DOHH2 (cell line): ENCODE results near the gene SLFNL1.

Experiments
- H3F3A ChIP-seq: fragments of 200-600 bp; sonication (generic), shearing (Covaris generic); 2 replicates; pipeline ENCODE4 v1.6.0; 2016; ENCODE audit warnings: antibody characterized with exemption, mild to moderate bottlenecking; ENCODE audit not compliant: control insufficient read depth, insufficient read depth
- H3K27ac ChIP-seq: fragments of 200-600 bp; sonication (generic); 2 replicates; pipeline ENCODE4 v1.5.1; 2014; ENCODE audit warnings: low read depth, mild to moderate bottlenecking, low read length, moderate library complexity
- H3K27me3 ChIP-seq: fragments of 200-600 bp; sonication (generic); 2 replicates; pipeline ENCODE4 v1.6.1; 2014; ENCODE audit warnings: mild to moderate bottlenecking, low read length, mixed read lengths; ENCODE audit not compliant: control insufficient read depth
- H3K36me3 ChIP-seq: fragments of 200-600 bp; sonication (generic); 2 replicates; pipeline ENCODE4 v1.6.1; 2014; ENCODE audit warnings: mild to moderate bottlenecking, low read length, moderate library complexity, mixed read lengths; ENCODE audit not compliant: control insufficient read depth
- H3K4me1 ChIP-seq: fragments of 200-600 bp; sonication (generic); 2 replicates; pipeline ENCODE4 v1.6.1; 2014; ENCODE audit warnings: mild to moderate bottlenecking, low read length, mixed read lengths; ENCODE audit not compliant: control insufficient read depth
- H3K4me2 ChIP-seq: fragments of 200-600 bp; sonication (generic); 2 replicates; pipeline ENCODE4 v1.6.0; 2014; ENCODE audit warnings: mild to moderate bottlenecking, low read length, moderate library complexity
- H3K4me3 ChIP-seq: fragments of 200-600 bp; sonication (generic); 2 replicates; pipeline ENCODE4 v1.5.1; 2014; ENCODE audit warnings: mild to moderate bottlenecking, low read length, mixed read lengths
- H3K79me2 ChIP-seq: fragments of 200-600 bp; sonication (generic); 2 replicates; pipeline ENCODE4 v1.6.1; 2014; ENCODE audit warnings: mild to moderate bottlenecking, low read length, mixed read lengths; ENCODE audit not compliant: control insufficient read depth
- H3K9me2 ChIP-seq: fragments of 200-600 bp; sonication (generic); replicated peaks from 2 replicates; pipeline ENCODE4 v1.6.1; 2014; ENCODE audit warnings: mild to moderate bottlenecking, low read length, mixed read lengths; ENCODE audit not compliant: control insufficient read depth
- H3K9me3 ChIP-seq: fragments of 200-600 bp; sonication (generic); 2 replicates; pipeline ENCODE4 v1.6.1; 2014; ENCODE audit warnings: antibody characterized with exemption, low read length, mixed read lengths; ENCODE audit not compliant: control insufficient read depth, insufficient read depth
- H4K20me1 ChIP-seq: fragments of 200-600 bp; sonication (generic); 2 replicates; pipeline ENCODE4 v1.6.0; 2014; ENCODE audit warnings: low read depth, mild to moderate bottlenecking, antibody characterized with exemption, low read length, moderate library complexity; ENCODE audit not compliant: control insufficient read depth, insufficient read depth
- CTCF ChIP-seq: fragments of 200-600 bp; sonication (generic); IDR thresholded peaks from one replicate; pipeline ENCODE4 v1.5.1; 2014; ENCODE audit warnings: antibody characterized with exemption, mild to moderate bottlenecking, low read depth, low read length; ENCODE audit not compliant: poor library complexity, severe bottlenecking
- EZH2phosphoT487 ChIP-seq: fragments of 200-600 bp; sonication (generic); IDR thresholded peaks from 2 replicates; pipeline ENCODE4 v1.6.1; 2017; ENCODE audit warnings: borderline replicate concordance, mild to moderate bottlenecking, antibody characterized with exemption, low read length, moderate library complexity, mixed read lengths

SLFNL1 gene

GRCh38 chr1:40986956-40987355 lies 34.6 kb downstream of the SLFNL1 start:
- TF ChIP-seq CTCF (no peak), EZH2phosphoT487 (no peak)
- H3K27ac ChIP-seq = no peak overlapping the region
- peaks cover 35% of the 10 kb centered on the region; the same call in 1 of the 2 replicates for H4K20me1 ChIP-seq
- no peak overlapping the region for H3K4me2 ChIP-seq
- peaks cover 100% of the 10 kb centered on the region for H3K36me3 ChIP-seq
- no peaks in the 10 kb centered on the region for H3K27me3 ChIP-seq
- no peaks in the 10 kb centered on the region for H3K9me2 ChIP-seq
- H3K79me2 ChIP-seq = peaks cover 94% of the 10 kb centered on the region
- H3F3A ChIP-seq = no peaks in the 10 kb centered on the region
- H3K9me3 ChIP-seq = no peaks in the 10 kb centered on the region
- H3K4me3 ChIP-seq = no peak overlapping the region
- H3K4me1 ChIP-seq = peaks cover 10% of the 10 kb centered on the region

DNA sequence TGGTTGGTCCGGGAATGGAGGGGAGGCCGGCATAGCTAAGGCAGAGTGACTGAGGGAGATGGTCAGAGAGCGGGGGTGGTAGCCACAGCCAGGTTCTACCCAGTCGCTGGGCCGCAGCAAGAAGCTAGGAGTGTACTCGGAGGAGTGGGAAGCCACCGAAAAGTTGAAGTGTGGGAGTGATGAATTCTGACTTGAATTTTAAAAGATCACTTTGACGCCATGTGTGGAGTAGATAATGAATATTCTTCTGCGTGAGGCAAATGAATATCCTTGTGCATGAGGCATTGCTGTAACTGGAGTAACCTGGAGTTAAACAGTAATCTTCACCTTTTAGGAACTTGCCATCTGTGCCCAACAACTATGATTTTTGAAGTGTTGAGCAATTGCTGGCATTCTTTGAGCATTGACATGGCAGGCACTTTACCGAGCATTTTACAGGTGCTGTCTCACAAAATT lies 35.2 kb downstream of the SLFNL1 start:
- H3K4me1 ChIP-seq = peaks cover 16% of the 10 kb centered on the region

GRCh38 chr1:40985875-40986274 lies 35.6 kb downstream of the SLFNL1 start:
- Histone ChIP-seq H3K27ac (no peak overlapping the region), H3K9me2 (no peaks in the 10 kb centered on the region), H4K20me1 (peaks cover 43% of the 10 kb centered on the region; the same call in 1 of the 2 replicates), H3K4me2 (no peak overlapping the region), H3K27me3 (no peaks in the 10 kb centered on the region), H3K36me3 (peaks cover 100% of the 10 kb centered on the region), H3K79me2 (peaks cover 94% of the 10 kb centered on the region), H3K4me3 (no peak overlapping the region), H3K4me1 (peaks cover 21% of the 10 kb centered on the region), H3F3A (no peaks in the 10 kb centered on the region), H3K9me3 (no peaks in the 10 kb centered on the region)
- TF ChIP-seq CTCF = no peak
- no peak for TF ChIP-seq EZH2phosphoT487

More for the DNA sequence above, 35.2 kb downstream of the SLFNL1 start:
- peaks cover 94% of the 10 kb centered on the region for H3K79me2 ChIP-seq
- H3K4me3 ChIP-seq = no peak overlapping the region
- H3K27me3 ChIP-seq = no peaks in the 10 kb centered on the region
- peaks cover 38% of the 10 kb centered on the region; the same call in 1 of the 2 replicates for H4K20me1 ChIP-seq
- peaks cover 100% of the 10 kb centered on the region for H3K36me3 ChIP-seq
- no peaks in the 10 kb centered on the region for H3K9me3 ChIP-seq
- TF ChIP-seq CTCF = no peak
- TF ChIP-seq EZH2phosphoT487 = no peak
- H3F3A ChIP-seq = no peaks in the 10 kb centered on the region
- H3K27ac ChIP-seq = no peak overlapping the region
- no peaks in the 10 kb centered on the region for H3K9me2 ChIP-seq
- H3K4me2 ChIP-seq = no peak overlapping the region
